B cell (primary cell): ENCODE results near the gene MISP3. TPM values are rescaled to one million over a fixed set of nuclear protein-coding genes. Genes with fewer than 3 reads are reported as not detected.

Experiments
- ATAC-seq: fragments of 200-7000 bp; cut with Tn5 transposase; one replicate; pipeline ENCODE4 v1.10.0; 2021; ENCODE audit warnings: low read depth, mild to moderate bottlenecking, moderate number of reproducible peaks, moderate library complexity
- CTCF ChIA-PET: fragments of 350-600 bp; sonication (Branson Sonifier 250); formaldehyde crosslinking; loops from one replicate; lab custom pipeline; 2021; ENCODE audit warnings: antibody characterized with exemption, inconsistent platforms; lab: Charles Lee
- POLR2A ChIA-PET: fragments of 350-600 bp; sonication (Branson Sonifier 250); formaldehyde crosslinking; loops from one replicate; lab custom pipeline; 2021; ENCODE audit warnings: antibody characterized with exemption; lab: Charles Lee
- DNase-seq: peaks from one replicate; pipeline ENCODE4 v3.0.0; 2013
- H2AFZ ChIP-seq: 2 replicates; pipeline ENCODE4 v1.6.1; 2012; ENCODE audit warnings: mild to moderate bottlenecking, low read depth, low read length; ENCODE audit not compliant: insufficient read depth, poor library complexity, severe bottlenecking
- H3K27ac ChIP-seq, 2 donors: 1 replicate in 1 of 2; 2 replicates in 1 of 2; pipeline ENCODE4 v1.5.1; 2012 to 2013; ENCODE audit warnings: low read length in 2 of 2, mild to moderate bottlenecking in 2 of 2, moderate library complexity in 1 of 2
- H3K27me3 ChIP-seq, 4 experiments: fragments of 200-600 bp in 1 of 4; sonication (generic) in 1 of 4; replicated peaks in 1 of 4; 1 replicate in 2 of 4; 2 replicates in 2 of 4; pipeline versions ENCODE4 v1.6.1 to v1.7.0; 2013 to 2016; ENCODE audit warnings: low read length in 3 of 4, mild to moderate bottlenecking in 2 of 4, mixed read lengths in 1 of 4, moderate library complexity in 1 of 4; ENCODE audit not compliant: insufficient read depth in 4 of 4, control insufficient read depth in 3 of 4; ENCODE audit errors: control extremely low read depth in 1 of 4
- H3K36me3 ChIP-seq, 2 experiments: replicated peaks in 1 of 2; 1 replicate in 1 of 2; 2 replicates in 1 of 2; pipeline versions ENCODE4 v1.6.1 to v1.7.1; 2013; ENCODE audit warnings: low read length in 1 of 2; ENCODE audit not compliant: insufficient read depth in 2 of 2, control insufficient read depth in 1 of 2; ENCODE audit errors: control extremely low read depth in 1 of 2, extremely low read depth in 1 of 2
- H3K4me1 ChIP-seq, 2 donors: fragments of 200-600 bp in 1 of 2; sonication (generic) in 1 of 2; 1 replicate in 1 of 2; 2 replicates in 1 of 2; pipeline versions ENCODE4 v1.5.1 to v1.6.1; 2013 to 2017; ENCODE audit warnings: low read length in 2 of 2; ENCODE audit not compliant: control insufficient read depth in 2 of 2, insufficient read depth in 2 of 2
- H3K4me2 ChIP-seq: replicated peaks from 2 replicates; pipeline ENCODE3; 2012; ENCODE audit warnings: mild to moderate bottlenecking, low read depth, low read length; ENCODE audit not compliant: poor library complexity, severe bottlenecking
- H3K4me3 ChIP-seq, 5 experiments: fragments of 200-600 bp in 1 of 5; sonication (generic) in 1 of 5; 1 replicate in 3 of 5; 2 replicates in 2 of 5; pipeline versions ENCODE4 v1.5.1 to v1.7.0; 2011 to 2016; ENCODE audit warnings: low read length in 4 of 5, mild to moderate bottlenecking in 4 of 5, low read depth in 2 of 5, control low read depth in 1 of 5, moderate library complexity in 1 of 5; ENCODE audit not compliant: insufficient read depth in 1 of 5; ENCODE audit errors: control extremely low read depth in 1 of 5, extremely low read depth in 1 of 5
- H3K79me2 ChIP-seq: fragments of 200-600 bp; sonication (generic); one replicate; pipeline ENCODE4 v1.6.0; 2016; ENCODE audit warnings: low read length; ENCODE audit not compliant: control insufficient read depth, insufficient read depth
- H3K9ac ChIP-seq: fragments of 200-600 bp; sonication (generic); 2 replicates; pipeline ENCODE4 v1.6.1; 2017; ENCODE audit warnings: mild to moderate bottlenecking, low read length, moderate library complexity
- H3K9me3 ChIP-seq, 3 donors: one replicate each; pipeline versions ENCODE4 v1.6.1 to v1.7.1; 2013; ENCODE audit warnings: low read length in 2 of 3; ENCODE audit not compliant: control insufficient read depth in 2 of 3, insufficient read depth in 1 of 3; ENCODE audit errors: control extremely low read depth in 1 of 3
- H4K20me1 ChIP-seq: 2 replicates; pipeline ENCODE4 v1.6.0; 2012; ENCODE audit warnings: mild to moderate bottlenecking, low read length; ENCODE audit not compliant: insufficient read depth, control insufficient read depth, poor library complexity, severe bottlenecking
- H3K27ac Mint-ChIP-seq: one replicate; pipeline ENCODE4 v1.8.0; 2021; ENCODE audit warnings: mixed read lengths
- H3K27me3 Mint-ChIP-seq: one replicate; pipeline ENCODE4 v1.8.0; 2021; ENCODE audit warnings: mixed read lengths
- H3K4me1 Mint-ChIP-seq: one replicate; pipeline ENCODE4 v1.8.0; 2021; ENCODE audit warnings: mixed read lengths
- H3K4me3 Mint-ChIP-seq: one replicate; pipeline ENCODE4 v1.8.0; 2021; ENCODE audit warnings: mixed read lengths
- H3K9me3 Mint-ChIP-seq: one replicate; pipeline ENCODE4 v1.8.0; 2022; ENCODE audit warnings: mixed read lengths; ENCODE audit not compliant: insufficient read depth
- CTCF ChIP-seq: fragments of 200-600 bp; IDR thresholded peaks from one replicate; pipeline ENCODE4 v1.8.0; 2022; ENCODE audit warnings: antibody characterized with exemption, mild to moderate bottlenecking
- EZH2 ChIP-seq: IDR thresholded peaks from 2 replicates; pipeline ENCODE4 v1.6.1; 2012; ENCODE audit warnings: borderline replicate concordance, low read depth, mild to moderate bottlenecking, moderate library complexity, low read length; ENCODE audit not compliant: insufficient read depth, poor library complexity, severe bottlenecking
- WGBS: methylation state at CpG from one replicate; pipeline ENCODE4 v1.1.5; 2013; ENCODE audit warnings: missing lambda C conversion rate; ENCODE audit not compliant: insufficient coverage; 5-methylcytosine and 5-hydroxymethylcytosine counted together
- intact Hi-C: fragments of 100-400 bp; cut with micrococcal nuclease; formaldehyde crosslinking; loops from one replicate; pipeline ENCODE4 v1.10.0; 2022
- polyA plus RNA-seq: library from polyadenylated mRNA; depleted of rRNA; stranded (reverse); fragments of >200 nt; gene quantifications from 2 replicates; pipeline ENCODE4 v1.2.3, GENCODE V29; 2012
- total RNA-seq, 2 donors: library from RNA; stranded (reverse); fragments of 120-200 nt in 1 of 2; gene quantifications; 1 replicate in 1 of 2; 2 replicates in 1 of 2; pipeline versions ENCODE4 v1.2.3 to v1.2.4, GENCODE V29; 2013 to 2022

The MISP3 gene
- total and polyA plus RNA-seq, 2 donors (not counting 1 experiment from before 2014, with no cell fraction given), result 0.34 TPM

- Histone ChIP-seq H3K4me1 (no peaks in the 10 kb centered on the region), H3K36me3 (peaks cover 9 to 56% of the 10 kb centered on the region in 2 experiments), H3K4me3 (no peak overlapping the region), H3K4me2 (no peak overlapping the region), H3K27ac (no peak overlapping the region), H3K27me3 (no peaks in the 10 kb centered on the region), H3K9me3 (peaks cover 0 to 9% (median 2%) of the 10 kb centered on the region in 3 donors), H3K79me2 (no peaks in the 10 kb centered on the region), H2AFZ (no peak overlapping the region), H3K9ac (no peak overlapping the region), H4K20me1 (peaks cover 20% of the 10 kb centered on the region)
- intact Hi-C loops, result loop anchor here (1.0 kb wide), 1 partner anchor 142 kb away; the partner anchor contains the start of genes BRME1 and CC2D1A
- 84% methylated on average over 3 of the region's 8 CpGs for WGBS
- DNase-seq, result peak; percentile 80
- H3K9me3 Mint-ChIP-seq, result no peaks in the 10 kb centered on the region
- no peaks in the 10 kb centered on the region for H3K27me3 Mint-ChIP-seq
- no peak for TF ChIP-seq EZH2
- peak; percentile 95 for TF ChIP-seq CTCF
- H3K4me1 Mint-ChIP-seq, result no peaks in the 10 kb centered on the region
- ATAC-seq, result peak; percentile 92
- POLR2A ChIA-PET, result interaction anchor here (0.5 to 0.7 kb wide), 2 partner anchors 24 to 260 kb away, joined by 3 to 5 read pairs; partner anchors contain the start of gene MISP3
- CTCF ChIA-PET, result interaction anchor here (0.6 to 3.0 kb wide), 41 partner anchors 7 to 933 kb away, joined by 3 to 29 read pairs (median 4); partner anchors contain the start of genes IL27RA and MISP3
- no peak overlapping the region for H3K27ac Mint-ChIP-seq
- no peak overlapping the region for H3K4me3 Mint-ChIP-seq
These were observed 24.0 kb upstream of the MISP3 start for GRCh38 chr19:14048443-14049153.

DNA sequence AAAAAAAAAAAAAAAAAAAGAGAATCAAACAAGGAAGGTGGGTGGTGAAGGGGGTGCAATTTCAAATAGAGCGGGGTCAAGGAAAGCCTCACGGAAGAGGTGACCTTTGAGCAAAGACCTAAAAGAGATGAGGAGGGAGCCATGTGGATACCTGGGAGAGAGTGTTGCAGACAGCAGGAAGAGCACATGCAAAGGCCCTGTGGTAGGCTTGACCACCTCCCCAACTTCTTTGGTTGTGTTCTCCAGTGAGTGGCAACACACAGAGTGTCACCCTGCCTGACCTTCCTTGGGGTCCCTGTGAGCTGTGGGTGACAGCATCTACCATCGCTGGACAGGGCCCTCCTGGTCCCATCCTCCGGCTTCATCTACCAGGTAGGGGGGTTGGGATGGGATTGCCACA is 22.1 kb upstream of the MISP3 start:
- Histone ChIP-seq H4K20me1 (peaks cover 20% of the 10 kb centered on the region), H3K79me2 (no peaks in the 10 kb centered on the region), H3K4me3 (no peak overlapping the region), H3K36me3 (peaks cover 9 to 47% of the 10 kb centered on the region in 2 experiments), H2AFZ (no peak overlapping the region), H3K27ac (no peak overlapping the region), H3K9me3 (peaks cover 0 to 11% (median 2%) of the 10 kb centered on the region in 3 donors), H3K4me1 (no peaks in the 10 kb centered on the region), H3K9ac (no peak overlapping the region), H3K4me2 (no peak overlapping the region), H3K27me3 (no peaks in the 10 kb centered on the region)
- Mint-ChIP-seq H3K27ac (no peak overlapping the region), H3K27me3 (no peaks in the 10 kb centered on the region), H3K4me3 (no peak overlapping the region), H3K4me1 (no peaks in the 10 kb centered on the region), H3K9me3 (no peaks in the 10 kb centered on the region)
- DNase-seq (no peak), ATAC-seq (no peak)
- TF ChIP-seq CTCF (no peak), EZH2 (no peak)
- 100% methylated on average over 4 of the region's 4 CpGs for WGBS
- POLR2A ChIA-PET, result interaction anchor here (0.7 kb wide), 1 partner anchor 168 kb away, joined by 9 read pairs; no protein-coding TSS in a partner anchor
- CTCF ChIA-PET, result interaction anchor here (0.7 to 1.1 kb wide), 2 partner anchors 18 to 1298 kb away, joined by 4 read pairs; no protein-coding TSS in a partner anchor
- intact Hi-C loops, result no loop called here
